HepG2 (cell line): ENCODE measurements around the gene CAPN2. TPM values are rescaled to one million over a fixed set of nuclear protein-coding genes. Genes with fewer than 3 reads are reported as not detected.

ENCODE experiments used
- ARID2 ChIP-seq: sonication (generic); formaldehyde crosslinking; IDR thresholded peaks from 2 replicates; pipeline ENCODE4 v1.8.1; 2022; ENCODE audit warnings: mild to moderate bottlenecking, missing genetic modification reagents, borderline replicate concordance
- TCF7L2 ChIP-seq: IDR thresholded peaks from 2 replicates; pipeline ENCODE4 v1.6.1; 2011; ENCODE audit warnings: mild to moderate bottlenecking, low read depth, low read length, moderate library complexity
- ZNF331 ChIP-seq: sonication (generic); formaldehyde crosslinking; IDR thresholded peaks from 2 replicates; pipeline ENCODE4 v1.4.0; 2020; ENCODE audit warnings: missing genetic modification reagents
- polyA plus RNA-seq, 8 experiments: library from polyadenylated mRNA; depleted of rRNA in 3 of 8; stranded (reverse) in 7 of 8; unstranded in 1 of 8; fragments of >200 nt; fragmentation: Illumina TruSeq in 4 of 8; extraction: Trizol in 4 of 8; gene quantifications; 2 replicates each; pipeline versions ENCODE4 v1.2.1 to v1.2.3, GENCODE V29; 2011 to 2016; ENCODE audit warnings: low read depth in 4 of 8, missing spikeins in 1 of 8, mixed read lengths in 1 of 8; ENCODE audit not compliant: insufficient read depth in 1 of 8
- total RNA-seq, 5 experiments: library from RNA; depleted of rRNA; stranded (reverse); fragments of >200 nt; fragmentation: Illumina TruSeq; extraction: Trizol; gene quantifications; 2 replicates each; pipeline ENCODE4 v1.2.3, GENCODE V29; 2016; ENCODE audit warnings: low read depth in 1 of 5
- TF ChIP-seq, protein P1 (sequence below): sonication (generic); formaldehyde crosslinking; IDR thresholded peaks from 2 replicates; pipeline ENCODE4 v1.5.1; 2020; ENCODE audit warnings: mild to moderate bottlenecking, missing genetic modification reagents, borderline replicate concordance
- TF ChIP-seq, protein P2 (sequence below): sonication (generic); formaldehyde crosslinking; IDR thresholded peaks from 2 replicates; pipeline ENCODE4 v1.4.0; 2020; ENCODE audit warnings: missing genetic modification reagents
- TF ChIP-seq, protein P3 (sequence below): sonication (generic); formaldehyde crosslinking; IDR thresholded peaks from 2 replicates; pipeline ENCODE4 v1.4.0; 2020; ENCODE audit warnings: mild to moderate bottlenecking, missing genetic modification reagents

Gene CAPN2
- total and polyA plus RNA-seq, 2 of the 13 experiments (the other 11 are each of a cell fraction or from before 2014, with no cell fraction given): 6.2 to 7.4 TPM

DNA sequence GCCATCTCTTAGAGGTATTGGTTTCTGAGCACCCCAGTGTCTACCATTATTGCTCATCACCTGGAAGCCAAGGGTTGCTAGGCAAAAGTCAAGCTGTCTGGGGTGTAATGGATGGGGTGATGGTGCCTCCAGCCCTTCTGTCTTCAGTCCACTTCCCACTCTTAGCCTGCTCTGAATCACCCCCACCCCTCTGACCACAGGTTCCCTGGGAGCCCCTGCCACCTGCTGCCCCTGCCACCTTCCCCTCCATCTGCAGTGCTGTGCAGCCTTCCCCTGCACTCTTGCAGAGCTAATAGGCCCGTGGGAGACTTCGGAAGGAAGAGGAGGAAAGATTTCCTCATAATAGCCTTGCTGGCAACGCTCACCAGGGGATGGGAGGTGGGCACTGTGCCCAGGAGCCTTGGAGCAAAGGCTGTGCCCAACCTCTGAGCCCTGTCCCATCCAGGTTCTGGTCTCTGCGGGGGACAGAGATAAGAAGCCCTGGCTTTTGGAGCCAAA is 35.5 kb downstream of the CAPN2 start (continued):
- TF ChIP-seq, protein P1, sequence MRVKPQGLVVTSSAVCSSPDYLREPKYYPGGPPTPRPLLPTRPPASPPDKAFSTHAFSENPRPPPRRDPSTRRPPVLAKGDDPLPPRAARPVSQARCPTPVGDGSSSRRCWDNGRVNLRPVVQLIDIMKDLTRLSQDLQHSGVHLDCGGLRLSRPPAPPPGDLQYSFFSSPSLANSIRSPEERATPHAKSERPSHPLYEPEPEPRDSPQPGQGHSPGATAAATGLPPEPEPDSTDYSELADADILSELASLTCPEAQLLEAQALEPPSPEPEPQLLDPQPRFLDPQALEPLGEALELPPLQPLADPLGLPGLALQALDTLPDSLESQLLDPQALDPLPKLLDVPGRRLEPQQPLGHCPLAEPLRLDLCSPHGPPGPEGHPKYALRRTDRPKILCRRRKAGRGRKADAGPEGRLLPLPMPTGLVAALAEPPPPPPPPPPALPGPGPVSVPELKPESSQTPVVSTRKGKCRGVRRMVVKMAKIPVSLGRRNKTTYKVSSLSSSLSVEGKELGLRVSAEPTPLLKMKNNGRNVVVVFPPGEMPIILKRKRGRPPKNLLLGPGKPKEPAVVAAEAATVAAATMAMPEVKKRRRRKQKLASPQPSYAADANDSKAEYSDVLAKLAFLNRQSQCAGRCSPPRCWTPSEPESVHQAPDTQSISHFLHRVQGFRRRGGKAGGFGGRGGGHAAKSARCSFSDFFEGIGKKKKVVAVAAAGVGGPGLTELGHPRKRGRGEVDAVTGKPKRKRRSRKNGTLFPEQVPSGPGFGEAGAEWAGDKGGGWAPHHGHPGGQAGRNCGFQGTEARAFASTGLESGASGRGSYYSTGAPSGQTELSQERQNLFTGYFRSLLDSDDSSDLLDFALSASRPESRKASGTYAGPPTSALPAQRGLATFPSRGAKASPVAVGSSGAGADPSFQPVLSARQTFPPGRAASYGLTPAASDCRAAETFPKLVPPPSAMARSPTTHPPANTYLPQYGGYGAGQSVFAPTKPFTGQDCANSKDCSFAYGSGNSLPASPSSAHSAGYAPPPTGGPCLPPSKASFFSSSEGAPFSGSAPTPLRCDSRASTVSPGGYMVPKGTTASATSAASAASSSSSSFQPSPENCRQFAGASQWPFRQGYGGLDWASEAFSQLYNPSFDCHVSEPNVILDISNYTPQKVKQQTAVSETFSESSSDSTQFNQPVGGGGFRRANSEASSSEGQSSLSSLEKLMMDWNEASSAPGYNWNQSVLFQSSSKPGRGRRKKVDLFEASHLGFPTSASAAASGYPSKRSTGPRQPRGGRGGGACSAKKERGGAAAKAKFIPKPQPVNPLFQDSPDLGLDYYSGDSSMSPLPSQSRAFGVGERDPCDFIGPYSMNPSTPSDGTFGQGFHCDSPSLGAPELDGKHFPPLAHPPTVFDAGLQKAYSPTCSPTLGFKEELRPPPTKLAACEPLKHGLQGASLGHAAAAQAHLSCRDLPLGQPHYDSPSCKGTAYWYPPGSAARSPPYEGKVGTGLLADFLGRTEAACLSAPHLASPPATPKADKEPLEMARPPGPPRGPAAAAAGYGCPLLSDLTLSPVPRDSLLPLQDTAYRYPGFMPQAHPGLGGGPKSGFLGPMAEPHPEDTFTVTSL (CRISPR knock-in tag): no peak
- TF ChIP-seq, protein P2, sequence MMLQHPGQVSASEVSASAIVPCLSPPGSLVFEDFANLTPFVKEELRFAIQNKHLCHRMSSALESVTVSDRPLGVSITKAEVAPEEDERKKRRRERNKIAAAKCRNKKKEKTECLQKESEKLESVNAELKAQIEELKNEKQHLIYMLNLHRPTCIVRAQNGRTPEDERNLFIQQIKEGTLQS (CRISPR knock-in tag): no peak
- no peak for TF ChIP-seq ZNF331 (CRISPR knock-in tag)
- TF ChIP-seq ARID2 (CRISPR knock-in tag): no peak
- TF ChIP-seq TCF7L2: no peak
- TF ChIP-seq, protein P3, sequence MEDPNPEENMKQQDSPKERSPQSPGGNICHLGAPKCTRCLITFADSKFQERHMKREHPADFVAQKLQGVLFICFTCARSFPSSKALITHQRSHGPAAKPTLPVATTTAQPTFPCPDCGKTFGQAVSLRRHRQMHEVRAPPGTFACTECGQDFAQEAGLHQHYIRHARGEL (CRISPR knock-in tag): no peak
